GM21723 (cell line): ENCODE measurements around the gene ZNF398.
"Not testable (repeated sequence)": the region's sequence is repeated elsewhere in the genome, so short reads cannot be mapped to it uniquely, and the experiment has no call there.

Source experiments
- ATAC-seq: cut with Tn5 transposase; IDR thresholded peaks from one replicate; pipeline ENCODE4 v1.9.1; 2021; ENCODE audit warnings: mild to moderate bottlenecking, moderate library complexity; ENCODE audit not compliant: unreplicated experiment

Gene ZNF398

DNA sequence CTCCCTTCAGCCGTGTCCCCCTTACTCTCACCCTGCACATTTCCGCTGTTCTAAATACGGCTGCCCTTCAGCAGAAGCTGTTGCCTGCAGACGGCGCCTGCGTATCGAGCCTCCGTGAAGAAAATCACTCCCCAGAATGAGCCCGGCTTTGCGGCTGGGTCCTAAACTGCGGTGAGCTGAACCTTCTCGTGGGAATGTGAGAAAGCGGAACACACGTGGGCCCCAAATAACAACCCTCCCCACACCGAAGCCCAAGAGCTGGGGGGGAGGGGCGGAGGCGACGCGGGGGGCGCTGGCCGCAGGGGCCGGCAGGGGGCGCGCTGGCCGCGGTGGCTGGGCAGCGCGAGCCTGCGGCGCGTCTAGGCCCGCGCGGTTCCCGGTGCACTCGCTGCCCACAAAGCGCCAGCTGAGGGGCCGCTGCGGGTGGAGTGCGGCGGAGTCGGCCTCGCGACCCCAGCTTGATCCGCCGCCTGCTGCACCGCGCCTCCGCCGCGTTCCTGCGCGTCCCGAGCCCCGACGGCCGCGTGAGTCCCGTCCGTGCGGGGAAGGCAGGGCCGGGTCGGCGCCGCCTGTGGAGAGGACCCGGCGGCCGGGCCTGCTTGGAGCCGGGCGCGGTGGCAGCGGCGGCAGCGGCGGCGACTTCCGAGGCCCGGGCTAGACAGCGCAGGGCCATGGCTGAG, at the start of gene ZNF398:
ZNF398 (plus strand) TSS at position 382 of the 680 bp plus-strand sequence; CDS start at position 672, 290 bp downstream.
- peak; percentile 81 for ATAC-seq

DNA sequence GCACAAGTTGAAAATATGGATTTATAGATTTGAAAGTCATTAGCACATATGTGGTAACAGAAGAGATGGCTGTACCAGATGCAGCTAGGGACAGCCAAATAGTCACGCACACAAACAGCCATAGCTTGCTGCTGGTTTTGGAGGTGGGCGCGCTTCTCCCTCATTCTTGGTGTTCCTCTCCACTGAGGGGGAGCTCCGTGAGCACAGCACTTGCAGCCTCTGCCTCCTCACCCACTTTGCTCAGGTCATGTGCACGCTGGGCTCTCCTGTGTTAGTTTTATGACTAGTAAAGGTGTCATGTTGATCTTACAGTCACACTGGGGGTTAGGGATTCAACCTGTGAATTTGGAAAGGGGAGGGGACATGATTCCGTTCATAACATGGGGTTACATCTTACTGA, 48.2 kb upstream of the ZNF398 start:
- no peak for ATAC-seq

DNA sequence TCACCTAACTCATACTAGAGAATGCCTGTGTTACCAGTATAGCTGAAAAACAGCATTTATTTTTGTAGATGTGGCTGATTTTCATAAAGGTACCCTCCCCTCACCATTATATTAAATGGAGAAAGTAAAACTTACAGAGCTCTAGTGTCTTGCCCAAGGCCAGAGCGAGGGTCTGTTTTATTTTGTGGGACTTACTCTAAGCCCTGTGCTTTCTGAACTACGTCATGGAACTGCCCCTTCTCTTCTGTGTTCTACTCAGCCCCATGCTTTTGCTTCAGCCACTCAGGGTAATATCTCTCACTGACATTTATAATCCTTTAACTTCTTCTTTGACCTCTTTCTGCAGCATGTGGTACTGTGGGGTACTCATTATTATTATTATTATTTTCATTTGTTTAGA, 46.4 kb upstream of the ZNF398 start:
- no peak for ATAC-seq

DNA sequence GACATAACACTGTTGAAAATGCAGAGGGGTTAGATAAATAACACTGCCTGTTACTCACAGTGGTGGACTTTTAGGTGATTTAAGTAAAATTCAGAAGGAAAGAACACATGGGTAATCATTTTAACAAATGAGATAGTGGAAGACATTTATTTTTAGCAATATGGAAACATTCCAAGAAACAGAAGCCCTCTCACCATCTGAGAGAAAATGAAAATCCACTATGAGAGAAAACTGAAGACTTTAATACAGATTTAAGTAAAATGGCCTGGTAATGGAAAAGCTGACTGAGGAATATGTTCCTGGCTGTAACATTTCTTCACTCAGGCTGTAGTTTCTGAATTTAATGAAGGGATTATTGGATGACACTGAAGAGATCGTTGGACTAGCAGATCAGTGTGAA, 44.6 kb upstream of the ZNF398 start:
- no peak for ATAC-seq

DNA sequence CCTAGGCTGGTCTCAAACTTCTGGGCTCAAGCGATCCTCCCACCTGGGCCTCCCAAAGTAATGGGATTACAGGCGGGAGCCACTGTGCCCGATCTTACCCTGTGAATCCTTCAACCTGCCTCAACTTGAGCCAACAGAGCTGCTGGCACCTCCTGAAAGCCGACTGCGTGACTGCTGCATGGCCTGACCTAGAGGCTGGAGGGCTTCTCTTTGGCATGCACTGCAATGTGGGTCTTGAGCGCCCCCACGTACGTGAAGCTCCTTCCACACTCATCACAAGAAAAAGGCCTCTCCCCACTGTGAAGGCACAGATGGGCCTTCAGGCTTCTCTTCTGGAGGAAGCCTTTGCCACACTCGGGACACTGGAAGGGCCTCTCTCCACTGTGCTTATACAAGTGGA, 43.8 kb upstream of the ZNF398 start:
- ATAC-seq = no peak

DNA sequence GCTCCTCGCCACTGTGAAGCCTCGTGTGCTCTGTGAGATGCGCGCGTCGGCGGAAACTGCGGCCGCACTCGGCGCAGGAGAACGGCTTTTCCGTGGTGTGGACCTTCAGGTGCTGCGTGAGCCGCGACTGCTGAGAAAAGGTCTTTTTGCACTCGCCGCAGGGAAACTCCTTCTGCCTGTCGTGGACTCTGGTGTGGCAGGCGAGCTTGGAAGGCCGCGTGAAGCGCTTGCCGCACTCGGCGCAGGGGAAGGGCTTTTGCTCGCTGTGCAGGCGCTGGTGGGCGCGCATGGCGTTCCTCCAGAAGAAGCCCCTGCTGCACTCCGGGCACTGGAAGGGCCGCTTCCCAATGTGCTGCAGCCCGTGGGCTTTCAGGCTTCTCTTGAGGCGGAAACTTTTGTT, 43.0 kb upstream of the ZNF398 start:
- ATAC-seq = no peak

GRCh38 chr7:149104749-149105148, 42.5 kb upstream of the ZNF398 start:
- no peak for ATAC-seq

- no peak for ATAC-seq
Measured at GRCh38 chr7:149109969-149110368, 37.3 kb upstream of the ZNF398 start.

DNA sequence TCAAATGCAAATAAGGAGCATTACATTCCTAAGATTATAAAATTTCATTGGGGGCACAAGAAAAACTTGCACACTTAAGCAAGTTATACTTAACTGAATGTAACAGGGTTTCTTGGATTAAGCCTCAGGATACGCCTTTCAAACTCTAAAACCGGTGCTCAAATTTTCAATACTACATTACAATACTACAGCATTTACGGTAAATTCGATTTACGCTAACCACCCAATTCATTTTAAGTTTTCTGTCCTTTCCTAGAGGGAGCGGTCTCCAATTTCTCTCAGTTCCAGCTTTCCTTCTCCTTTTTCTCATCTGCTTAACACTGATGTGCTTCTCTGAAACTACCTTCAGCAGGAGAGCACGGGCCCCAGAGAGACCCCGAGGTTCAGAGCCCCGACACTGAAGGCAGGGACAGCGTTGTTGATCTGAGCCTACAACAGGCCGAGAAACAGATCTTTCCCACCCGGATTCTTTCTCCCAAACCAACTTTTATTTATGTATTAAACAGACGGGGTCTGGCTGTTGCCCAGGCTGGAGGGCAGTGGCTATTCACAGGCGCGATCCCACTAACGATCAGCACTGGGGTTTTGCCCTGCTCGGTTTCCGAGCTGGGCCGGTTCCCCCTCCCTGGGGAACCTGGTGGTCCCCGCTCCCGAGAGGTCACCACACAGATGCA, 21.9 kb upstream of the ZNF398 start:
- peak; percentile 3 for ATAC-seq

DNA sequence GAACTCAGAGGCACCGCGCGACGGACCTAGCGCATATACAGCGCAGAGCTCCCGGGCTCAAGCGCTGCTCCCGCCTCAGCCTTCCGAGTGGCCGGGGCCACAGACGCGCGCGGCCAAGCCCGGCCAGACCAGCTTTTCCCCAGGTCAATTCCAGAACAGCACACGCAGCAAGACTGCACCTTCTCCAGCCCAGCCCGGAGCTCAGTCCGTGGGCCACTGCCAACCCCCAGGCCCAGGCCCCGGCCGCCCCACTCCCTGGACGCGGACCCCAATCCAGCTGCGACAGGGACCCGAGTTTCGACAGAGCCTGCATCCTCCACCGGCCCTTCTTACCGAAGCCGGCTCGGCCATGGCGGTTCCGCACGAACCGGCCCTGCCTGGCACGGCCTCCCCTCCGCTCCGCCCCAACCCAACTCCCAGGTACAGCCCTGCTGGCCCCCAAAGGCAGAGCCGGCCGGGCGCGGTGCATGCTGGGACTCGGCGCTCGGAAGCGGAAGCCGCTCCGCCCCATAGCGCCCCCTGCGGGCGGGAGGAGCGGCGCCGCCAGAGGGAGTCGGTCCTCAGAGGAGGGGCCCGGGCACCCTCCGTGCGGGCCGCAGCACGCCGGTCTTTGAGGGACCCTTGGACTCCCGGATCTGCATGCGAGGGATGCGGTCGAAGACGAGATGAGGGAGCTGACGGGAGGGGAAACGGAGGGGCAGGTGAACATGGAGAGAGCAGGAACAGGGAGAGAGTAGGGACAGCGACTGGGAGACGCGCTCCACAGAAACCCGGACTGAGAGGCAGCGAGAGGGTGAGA, 21.2 kb upstream of the ZNF398 start, which contains the start of gene ZNF425:
ZNF425 (minus strand) TSS at position 462 of the 799 bp plus-strand sequence; CDS start at position 351, 111 bp downstream.
- ATAC-seq = peak; percentile 83

DNA sequence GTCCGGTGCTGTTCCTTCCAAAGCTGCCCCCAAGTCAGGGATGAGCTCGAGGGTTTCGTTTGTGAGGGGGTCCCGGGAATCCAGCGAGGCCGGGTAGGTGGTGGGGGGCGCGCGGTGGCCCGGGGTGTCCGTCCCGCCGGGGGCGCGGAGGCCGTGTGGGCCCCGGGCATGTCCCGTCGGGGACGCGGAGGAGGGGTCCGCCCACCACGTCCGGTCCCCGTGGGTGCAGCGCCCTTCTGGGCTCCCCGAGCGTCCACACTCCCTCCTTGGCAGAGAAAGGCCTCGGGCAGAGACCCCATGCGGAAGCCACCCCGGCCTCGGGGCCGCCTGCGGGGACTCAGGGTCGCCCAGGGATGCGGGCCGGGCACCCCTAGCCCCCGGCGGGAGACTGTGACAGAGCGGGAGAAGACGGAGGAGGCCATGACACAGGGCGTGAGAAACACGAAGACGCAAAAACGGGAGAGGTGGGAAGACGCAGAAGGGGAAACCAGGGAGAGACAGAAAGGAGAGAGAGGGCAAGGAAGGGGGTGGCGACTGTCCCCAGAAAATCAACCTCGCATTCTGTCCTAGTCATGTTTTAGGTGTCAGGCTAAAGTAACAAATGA, 20.5 kb upstream of the ZNF398 start:
- peak; percentile 50 for ATAC-seq

- ATAC-seq = no peak
Measured at GRCh38 chr7:149130572-149131198, 16.6 kb upstream of the ZNF398 start.

- no peak for ATAC-seq
Measured at GRCh38 chr7:149133028-149133710, 14.1 kb upstream of the ZNF398 start.

- ATAC-seq = no peak
Measured at GRCh38 chr7:149136118-149136517, 11.1 kb upstream of the ZNF398 start.

DNA sequence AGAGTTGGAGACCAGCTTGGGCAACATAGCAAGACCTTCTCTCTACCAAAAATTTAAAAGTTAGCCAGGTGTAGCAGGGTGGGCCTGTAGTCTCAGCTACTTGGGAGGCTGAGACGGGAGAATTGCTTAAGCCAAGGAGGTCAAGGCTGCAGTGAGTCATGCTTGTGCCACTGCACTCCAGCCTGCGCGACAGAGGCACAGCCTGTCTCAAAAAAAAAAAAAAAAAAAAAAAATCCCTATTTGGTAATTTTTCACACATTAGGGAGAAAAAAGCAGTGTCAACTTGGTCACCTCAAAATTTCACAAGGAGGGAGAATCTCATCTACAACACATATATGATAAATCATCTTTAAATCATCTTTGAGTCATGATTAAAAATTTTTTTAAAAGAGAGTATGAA, 6.4 kb upstream of the ZNF398 start:
- no peak for ATAC-seq

GRCh38 chr7:149141893-149142292, 5.4 kb upstream of the ZNF398 start:
- no peak for ATAC-seq

DNA sequence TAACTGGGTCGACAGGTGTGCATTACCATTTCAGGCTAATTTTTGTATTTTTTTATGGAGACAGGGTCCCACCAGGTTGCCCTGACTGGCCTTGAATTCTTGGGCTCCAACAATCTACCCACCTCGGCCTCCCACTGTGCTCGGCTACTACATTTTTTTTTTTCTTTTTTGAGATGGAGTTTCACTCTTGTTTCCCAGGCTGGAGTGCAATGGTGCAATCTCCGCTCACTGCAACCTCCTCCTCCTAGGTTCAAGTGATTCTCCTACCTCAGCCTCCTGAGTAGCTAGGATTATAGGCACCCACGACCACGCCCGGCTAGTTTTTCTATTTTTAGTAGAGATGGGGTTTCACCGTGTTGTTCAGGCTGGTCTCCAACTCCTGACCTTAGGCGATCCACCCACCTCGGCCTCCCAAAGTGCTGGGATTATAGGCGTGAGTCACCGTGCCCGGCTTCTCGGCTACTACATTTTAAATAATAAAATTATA, 2.8 kb upstream of the ZNF398 start:
- ATAC-seq = not testable (repeated sequence)

DNA sequence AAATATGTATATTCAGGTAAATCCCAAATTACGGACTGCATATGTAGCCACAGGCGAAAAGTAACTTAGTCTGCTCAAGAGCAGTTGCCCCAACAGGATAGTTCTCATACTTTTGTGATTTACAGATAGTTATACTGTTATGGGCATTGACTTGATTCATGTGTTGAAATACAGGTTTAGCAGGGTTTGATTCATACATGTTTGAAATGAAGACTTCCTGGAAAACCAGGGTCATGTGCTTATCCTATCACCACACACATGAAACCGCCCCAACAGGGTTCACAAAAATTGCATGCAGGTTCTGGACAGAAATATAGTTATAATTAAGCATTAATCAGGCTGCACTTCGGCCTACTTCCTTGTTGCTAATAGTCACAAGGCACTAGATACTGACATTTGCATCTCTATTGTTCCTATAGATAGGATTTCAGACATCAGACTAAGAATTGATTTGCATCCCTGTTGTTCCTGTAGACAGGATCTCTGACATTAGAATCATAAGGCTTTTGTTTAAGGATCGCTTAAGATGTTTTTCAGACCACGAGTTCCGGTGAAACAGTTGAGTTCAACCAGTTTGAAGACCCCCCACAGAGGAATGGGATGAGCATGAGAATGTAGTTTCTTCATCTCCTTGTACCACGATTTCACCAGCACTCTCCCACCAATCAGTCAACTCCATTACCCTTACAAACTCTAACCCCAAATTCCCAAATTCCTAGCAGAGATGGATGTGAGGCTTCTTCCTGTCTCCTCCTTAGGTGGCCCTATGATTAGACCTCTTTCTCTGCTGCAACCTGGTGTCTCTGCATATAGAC, 2.0 kb upstream of the ZNF398 start:
- no peak for ATAC-seq
